GM23338 (cell line): ENCODE results near the gene EXD3. TPM values are rescaled to one million over a fixed set of nuclear protein-coding genes. Genes with fewer than 3 reads are reported as not detected.

Source experiments
- ATAC-seq: fragments of 200-7000 bp; cut with Tn5 transposase; 3 replicates; pipeline ENCODE4 v1.9.1; 2020
- DNase-seq: peaks from one replicate; pipeline ENCODE4 v3.0.0-alpha.2; 2015; ENCODE audit warnings: low spot score
- H2AFZ ChIP-seq: fragments of 200-600 bp; sonication (generic); 2 replicates; pipeline ENCODE4 v1.8.0; 2016; ENCODE audit warnings: antibody characterized with exemption, mild to moderate bottlenecking, moderate library complexity
- H3F3A ChIP-seq: fragments of 200-600 bp; sonication (generic); replicated peaks from 2 replicates; pipeline ENCODE4 v1.8.0; 2017; ENCODE audit warnings: antibody characterized with exemption, mixed run types, low read depth
- H3K27ac ChIP-seq: fragments of 200-600 bp; sonication (generic); 2 replicates; pipeline ENCODE4 v1.6.1; 2016; ENCODE audit warnings: low read depth
- H3K27me3 ChIP-seq: fragments of 200-600 bp; sonication (generic); 2 replicates; pipeline ENCODE4 v1.8.0; 2016; ENCODE audit warnings: mild to moderate bottlenecking, mixed run types, moderate library complexity; ENCODE audit not compliant: insufficient read depth
- H3K36me3 ChIP-seq: fragments of 200-600 bp; sonication (generic); 2 replicates; pipeline ENCODE4 v1.8.0; 2016; ENCODE audit warnings: mild to moderate bottlenecking; ENCODE audit not compliant: insufficient read depth
- H3K4me1 ChIP-seq: fragments of 200-600 bp; sonication (generic); 2 replicates; pipeline ENCODE4 v1.8.0; 2016; ENCODE audit warnings: mild to moderate bottlenecking, moderate library complexity; ENCODE audit not compliant: insufficient read depth
- H3K4me2 ChIP-seq: fragments of 200-600 bp; sonication (generic); 2 replicates; pipeline ENCODE4 v1.7.1; 2017; ENCODE audit warnings: mixed run types
- H3K4me3 ChIP-seq: fragments of 200-600 bp; sonication (generic); 2 replicates; pipeline ENCODE4 v1.6.1; 2016; ENCODE audit warnings: mixed run types
- H3K79me2 ChIP-seq: fragments of 200-600 bp; sonication (generic); replicated peaks from 2 replicates; pipeline ENCODE4 v1.8.0; 2017; ENCODE audit warnings: mild to moderate bottlenecking; ENCODE audit not compliant: insufficient read depth
- H3K9me2 ChIP-seq: fragments of 200-600 bp; sonication (generic); 2 replicates; pipeline ENCODE4 v1.8.0; 2017; ENCODE audit not compliant: insufficient read depth
- H4K20me1 ChIP-seq: fragments of 200-600 bp; sonication (generic); replicated peaks from 2 replicates; pipeline ENCODE4 v1.8.0; 2017; ENCODE audit warnings: mild to moderate bottlenecking; ENCODE audit not compliant: insufficient read depth
- H3K27ac Mint-ChIP-seq: 2 replicates; pipeline ENCODE4 v1.8.0; 2020; ENCODE audit warnings: inconsistent platforms, mild to moderate bottlenecking, moderate library complexity, mixed read lengths
- H3K27me3 Mint-ChIP-seq: 3 replicates; pipeline ENCODE4 v1.8.0; 2022; ENCODE audit warnings: low read depth, mild to moderate bottlenecking, moderate library complexity, mixed read lengths, inconsistent platforms; ENCODE audit not compliant: insufficient read depth, poor library complexity
- H3K36me3 Mint-ChIP-seq: 3 replicates; pipeline ENCODE4 v1.8.0; 2021; ENCODE audit warnings: low read depth, mild to moderate bottlenecking, inconsistent platforms, moderate library complexity, mixed read lengths
- H3K4me1 Mint-ChIP-seq: 3 replicates; pipeline ENCODE4 v1.8.0; 2020; ENCODE audit warnings: mild to moderate bottlenecking, inconsistent platforms, mixed read lengths
- H3K4me3 Mint-ChIP-seq: 3 replicates; pipeline ENCODE4 v1.8.0; 2021; ENCODE audit warnings: moderate library complexity, mild to moderate bottlenecking, inconsistent platforms, mixed read lengths
- H3K9me3 Mint-ChIP-seq: 3 replicates; pipeline ENCODE4 v1.8.0; 2020; ENCODE audit warnings: moderate library complexity, mild to moderate bottlenecking, inconsistent platforms, mixed read lengths
- CREB1 ChIP-seq: fragments of 250-450 bp; sonication (Bioruptor Pico); IDR thresholded peaks from 2 replicates; pipeline ENCODE4 v1.5.0; 2020; ENCODE audit warnings: low read depth, mild to moderate bottlenecking, moderate library complexity
- EZH2 ChIP-seq: fragments of 200-600 bp; sonication (generic); IDR thresholded peaks from one replicate; pipeline ENCODE4 v1.8.0; 2017; ENCODE audit warnings: antibody characterized with exemption, mild to moderate bottlenecking, low read depth; ENCODE audit not compliant: unreplicated experiment
- EZH2phosphoT487 ChIP-seq: fragments of 200-600 bp; sonication (generic); IDR thresholded peaks from one replicate; pipeline ENCODE4 v1.8.1; 2018; ENCODE audit warnings: antibody characterized with exemption; ENCODE audit not compliant: unreplicated experiment
- JUNB ChIP-seq: IDR thresholded peaks from one replicate; pipeline ENCODE4 v1.6.1; 2016; ENCODE audit warnings: antibody characterized with exemption; ENCODE audit not compliant: unreplicated experiment
- NANOG ChIP-seq: IDR thresholded peaks from 2 replicates; pipeline ENCODE4 v1.6.1; 2016; ENCODE audit warnings: antibody characterized with exemption, borderline replicate concordance
- POLR2AphosphoS5 ChIP-seq: IDR thresholded peaks from 2 replicates; pipeline ENCODE4 v1.6.1; 2016; ENCODE audit warnings: antibody characterized with exemption, low read depth
- ZNF114 ChIP-seq: fragments of 250-450 bp; sonication (Bioruptor Pico); IDR thresholded peaks from 2 replicates; pipeline ENCODE4 v1.5.0; 2020; ENCODE audit warnings: mild to moderate bottlenecking, moderate library complexity
- ZNF331 ChIP-seq: fragments of 250-450 bp; sonication (Bioruptor Pico); IDR thresholded peaks from 2 replicates; pipeline ENCODE4 v1.5.0; 2020; ENCODE audit warnings: low read depth, mild to moderate bottlenecking, moderate library complexity
- polyA plus RNA-seq: library from polyadenylated mRNA; unstranded; fragments of >200 nt; fragmentation: Nextera tagmentation; extraction: Ambion mirVana; gene quantifications from 2 replicates; pipeline ENCODE4 v1.2.1, GENCODE V29; 2016
- total RNA-seq: library from RNA; depleted of rRNA; stranded (reverse); fragments of >200 nt; shearing (Covaris generic); gene quantifications from 2 replicates; pipeline ENCODE4 v1.2.3, GENCODE V29; 2014
- TF ChIP-seq, protein P1 (sequence below), 2 experiments: fragments of 200-600 bp in 1 of 2; sonication (generic) in 1 of 2; conservative IDR thresholded peaks; 2 replicates each; pipeline versions ENCODE4 v1.5.1 to v1.6.1; 2016 to 2017; ENCODE audit warnings: antibody characterized with exemption in 2 of 2, low read depth in 2 of 2, mild to moderate bottlenecking in 2 of 2, moderate library complexity in 1 of 2
- TF ChIP-seq, protein P2 (sequence below): IDR thresholded peaks from 2 replicates; pipeline ENCODE4 v1.6.1; 2016; ENCODE audit warnings: antibody characterized with exemption
- TF ChIP-seq, protein P3 (sequence below): IDR thresholded peaks from one replicate; pipeline ENCODE4 v1.6.1; 2018; ENCODE audit warnings: antibody characterized with exemption; ENCODE audit not compliant: unreplicated experiment

EXD3 gene
- total and polyA plus RNA-seq, 2 experiments from 2014 or later, result 3.6 to 9.7 TPM

DNA sequence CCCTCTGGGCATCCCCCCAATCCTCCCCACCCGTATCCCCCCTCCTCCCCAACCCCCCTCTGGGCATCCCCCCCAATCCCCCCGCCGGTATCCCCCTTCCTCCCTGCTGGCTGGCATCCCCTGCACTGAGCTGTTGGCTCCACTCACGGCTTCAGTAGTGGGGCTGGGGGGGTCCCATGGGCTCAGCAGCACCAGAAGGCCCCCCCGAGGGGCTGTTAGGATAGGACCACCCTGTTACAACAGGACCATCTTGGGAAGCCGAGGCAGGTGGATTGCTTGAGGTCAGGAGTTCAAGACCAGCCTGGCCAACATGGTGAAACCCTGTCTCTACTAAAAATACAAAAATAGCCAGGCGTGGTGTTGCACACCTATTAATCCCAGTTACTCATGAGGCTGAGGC is 42.4 kb downstream of the EXD3 start:
- H3K27ac Mint-ChIP-seq, result no peak overlapping the region

DNA sequence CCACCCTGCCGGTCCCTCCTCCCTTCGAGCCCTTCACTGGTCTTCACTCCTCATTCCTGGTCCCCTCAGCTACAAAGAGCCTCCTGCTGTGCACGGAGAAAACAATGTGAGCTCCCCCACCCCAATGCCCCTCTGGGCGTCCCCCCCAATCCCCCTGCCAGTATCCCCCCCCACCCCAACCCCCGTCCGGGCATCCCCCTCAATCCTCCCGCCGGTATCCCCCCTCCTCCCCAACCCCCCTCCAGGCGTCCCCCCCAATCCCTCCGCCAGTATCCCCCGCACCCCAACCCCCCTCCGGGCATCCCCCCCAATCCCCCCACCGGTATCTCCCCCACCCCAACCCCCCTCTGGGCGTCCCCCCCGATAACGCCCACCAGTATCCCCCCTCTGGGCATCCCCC is 42.8 kb downstream of the EXD3 start:
- DNase-seq, result no peak
- no peaks in the 10 kb centered on the region for H3K4me1 ChIP-seq
- H3K9me2 ChIP-seq, result no peaks in the 10 kb centered on the region
- H4K20me1 ChIP-seq, result no peaks in the 10 kb centered on the region
- no peak overlapping the region for H3K27ac ChIP-seq
- H3K36me3 Mint-ChIP-seq, result peaks cover 9% of the 10 kb centered on the region; the same call in 2 of the 3 replicates
- peaks cover 3% of the 10 kb centered on the region for H3K27me3 ChIP-seq
- H3K9me3 Mint-ChIP-seq, result peaks cover 15% of the 10 kb centered on the region
- no peak overlapping the region for H3K27ac Mint-ChIP-seq
- no peak overlapping the region for H2AFZ ChIP-seq
- no peak overlapping the region for H3K4me3 ChIP-seq
- ATAC-seq, result no peak
- peaks cover 12% of the 10 kb centered on the region for H3K27me3 Mint-ChIP-seq
- peaks cover 2% of the 10 kb centered on the region; the same call in 2 of the 3 replicates for H3K4me1 Mint-ChIP-seq
- H3K4me3 Mint-ChIP-seq, result no peak overlapping the region
- no peaks in the 10 kb centered on the region for H3K36me3 ChIP-seq
- H3F3A ChIP-seq, result no peaks in the 10 kb centered on the region
- no peak overlapping the region for H3K4me2 ChIP-seq
- no peaks in the 10 kb centered on the region for H3K79me2 ChIP-seq
- TF ChIP-seq EZH2phosphoT487, result no peak
- no peak for TF ChIP-seq JUNB
- no peak for TF ChIP-seq ZNF114 (CRISPR knock-in tag)
- no peak for TF ChIP-seq EZH2
- TF ChIP-seq POLR2AphosphoS5, result no peak
- TF ChIP-seq ZNF331 (CRISPR knock-in tag), result no peak
- TF ChIP-seq NANOG, result no peak
- TF ChIP-seq, protein P1, sequence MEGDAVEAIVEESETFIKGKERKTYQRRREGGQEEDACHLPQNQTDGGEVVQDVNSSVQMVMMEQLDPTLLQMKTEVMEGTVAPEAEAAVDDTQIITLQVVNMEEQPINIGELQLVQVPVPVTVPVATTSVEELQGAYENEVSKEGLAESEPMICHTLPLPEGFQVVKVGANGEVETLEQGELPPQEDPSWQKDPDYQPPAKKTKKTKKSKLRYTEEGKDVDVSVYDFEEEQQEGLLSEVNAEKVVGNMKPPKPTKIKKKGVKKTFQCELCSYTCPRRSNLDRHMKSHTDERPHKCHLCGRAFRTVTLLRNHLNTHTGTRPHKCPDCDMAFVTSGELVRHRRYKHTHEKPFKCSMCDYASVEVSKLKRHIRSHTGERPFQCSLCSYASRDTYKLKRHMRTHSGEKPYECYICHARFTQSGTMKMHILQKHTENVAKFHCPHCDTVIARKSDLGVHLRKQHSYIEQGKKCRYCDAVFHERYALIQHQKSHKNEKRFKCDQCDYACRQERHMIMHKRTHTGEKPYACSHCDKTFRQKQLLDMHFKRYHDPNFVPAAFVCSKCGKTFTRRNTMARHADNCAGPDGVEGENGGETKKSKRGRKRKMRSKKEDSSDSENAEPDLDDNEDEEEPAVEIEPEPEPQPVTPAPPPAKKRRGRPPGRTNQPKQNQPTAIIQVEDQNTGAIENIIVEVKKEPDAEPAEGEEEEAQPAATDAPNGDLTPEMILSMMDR (conservative IDR thresholded peaks at IDR 0.05; ENCODE audit: low read depth in 2 of 2), result no peak
- TF ChIP-seq, protein P2, sequence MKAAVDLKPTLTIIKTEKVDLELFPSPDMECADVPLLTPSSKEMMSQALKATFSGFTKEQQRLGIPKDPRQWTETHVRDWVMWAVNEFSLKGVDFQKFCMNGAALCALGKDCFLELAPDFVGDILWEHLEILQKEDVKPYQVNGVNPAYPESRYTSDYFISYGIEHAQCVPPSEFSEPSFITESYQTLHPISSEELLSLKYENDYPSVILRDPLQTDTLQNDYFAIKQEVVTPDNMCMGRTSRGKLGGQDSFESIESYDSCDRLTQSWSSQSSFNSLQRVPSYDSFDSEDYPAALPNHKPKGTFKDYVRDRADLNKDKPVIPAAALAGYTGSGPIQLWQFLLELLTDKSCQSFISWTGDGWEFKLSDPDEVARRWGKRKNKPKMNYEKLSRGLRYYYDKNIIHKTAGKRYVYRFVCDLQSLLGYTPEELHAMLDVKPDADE, result no peak
- no peak for TF ChIP-seq CREB1 (CRISPR knock-in tag)
- TF ChIP-seq, protein P3, sequence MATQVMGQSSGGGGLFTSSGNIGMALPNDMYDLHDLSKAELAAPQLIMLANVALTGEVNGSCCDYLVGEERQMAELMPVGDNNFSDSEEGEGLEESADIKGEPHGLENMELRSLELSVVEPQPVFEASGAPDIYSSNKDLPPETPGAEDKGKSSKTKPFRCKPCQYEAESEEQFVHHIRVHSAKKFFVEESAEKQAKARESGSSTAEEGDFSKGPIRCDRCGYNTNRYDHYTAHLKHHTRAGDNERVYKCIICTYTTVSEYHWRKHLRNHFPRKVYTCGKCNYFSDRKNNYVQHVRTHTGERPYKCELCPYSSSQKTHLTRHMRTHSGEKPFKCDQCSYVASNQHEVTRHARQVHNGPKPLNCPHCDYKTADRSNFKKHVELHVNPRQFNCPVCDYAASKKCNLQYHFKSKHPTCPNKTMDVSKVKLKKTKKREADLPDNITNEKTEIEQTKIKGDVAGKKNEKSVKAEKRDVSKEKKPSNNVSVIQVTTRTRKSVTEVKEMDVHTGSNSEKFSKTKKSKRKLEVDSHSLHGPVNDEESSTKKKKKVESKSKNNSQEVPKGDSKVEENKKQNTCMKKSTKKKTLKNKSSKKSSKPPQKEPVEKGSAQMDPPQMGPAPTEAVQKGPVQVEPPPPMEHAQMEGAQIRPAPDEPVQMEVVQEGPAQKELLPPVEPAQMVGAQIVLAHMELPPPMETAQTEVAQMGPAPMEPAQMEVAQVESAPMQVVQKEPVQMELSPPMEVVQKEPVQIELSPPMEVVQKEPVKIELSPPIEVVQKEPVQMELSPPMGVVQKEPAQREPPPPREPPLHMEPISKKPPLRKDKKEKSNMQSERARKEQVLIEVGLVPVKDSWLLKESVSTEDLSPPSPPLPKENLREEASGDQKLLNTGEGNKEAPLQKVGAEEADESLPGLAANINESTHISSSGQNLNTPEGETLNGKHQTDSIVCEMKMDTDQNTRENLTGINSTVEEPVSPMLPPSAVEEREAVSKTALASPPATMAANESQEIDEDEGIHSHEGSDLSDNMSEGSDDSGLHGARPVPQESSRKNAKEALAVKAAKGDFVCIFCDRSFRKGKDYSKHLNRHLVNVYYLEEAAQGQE, result no peak

More for the DNA sequence above, 42.4 kb downstream of the EXD3 start:
- H3K79me2 ChIP-seq, result no peaks in the 10 kb centered on the region
- H3K36me3 ChIP-seq, result no peaks in the 10 kb centered on the region
- H4K20me1 ChIP-seq, result no peaks in the 10 kb centered on the region
- TF ChIP-seq JUNB (no peak), ZNF331 (CRISPR knock-in tag) (no peak)
- TF ChIP-seq, protein P1 (conservative IDR thresholded peaks at IDR 0.05; ENCODE audit: low read depth in 2 of 2), result no peak
- Mint-ChIP-seq H3K36me3 (peaks cover 9% of the 10 kb centered on the region; the same call in 2 of the 3 replicates), H3K9me3 (peaks cover 14% of the 10 kb centered on the region), H3K4me1 (peaks cover 2% of the 10 kb centered on the region; the same call in 2 of the 3 replicates), H3K4me3 (no peak overlapping the region), H3K27me3 (peaks cover 12% of the 10 kb centered on the region)
- H3K9me2 ChIP-seq, result no peaks in the 10 kb centered on the region
- H3K4me3 ChIP-seq, result no peak overlapping the region
- H3K4me1 ChIP-seq, result no peaks in the 10 kb centered on the region
- DNase-seq (no peak), ATAC-seq (no peak)
- no peaks in the 10 kb centered on the region for H3K27me3 ChIP-seq
- H3F3A ChIP-seq, result no peaks in the 10 kb centered on the region
- no peak overlapping the region for H2AFZ ChIP-seq
- no peak overlapping the region for H3K27ac ChIP-seq
- no peak overlapping the region for H3K4me2 ChIP-seq
